Lower leg skin (tissue), 3 donors: ENCODE results near the gene MED27.

Source experiments
- CTCF ChIP-seq, 3 donors: fragments of 450-650 bp; IDR thresholded peaks; one replicate each; pipeline ENCODE4 v1.5.1; 2016; ENCODE audit warnings: antibody characterized with exemption in 3 of 3, mild to moderate bottlenecking in 3 of 3, moderate library complexity in 2 of 3
- POLR2A ChIP-seq, 2 donors: fragments of 450-650 bp; IDR thresholded peaks; one replicate each; pipeline ENCODE4 v1.6.1; 2016 to 2017; ENCODE audit warnings: antibody characterized with exemption in 2 of 2, mild to moderate bottlenecking in 1 of 2, moderate library complexity in 1 of 2

- TF ChIP-seq CTCF (IDR thresholded peaks at IDR 0.05) (no peak), POLR2A (IDR thresholded peaks at IDR 0.05) (no peak)
These were observed 167.6 kb downstream of the MED27 start for GRCh38 chr9:131912069-131912468.
